Pons (tissue), 1 donor: ENCODE results near the gene SLC8B1.

ENCODE experiments used
- DNase-seq: peaks from one replicate; pipeline ENCODE4 v3.0.0-alpha.2; 2016; ENCODE audit warnings: low spot score

The SLC8B1 gene

GRCh38 chr12:113292547-113292946 lies 42.4 kb downstream of the SLC8B1 start:
- no peak for DNase-seq

- no peak for DNase-seq
Measured at GRCh38 chr12:113292091-113292490, 42.8 kb downstream of the SLC8B1 start.

- DNase-seq, result peak; percentile 46
Measured at GRCh38 chr12:113291586-113291985, 43.3 kb downstream of the SLC8B1 start.

GRCh38 chr12:113290506-113290905 lies 44.4 kb downstream of the SLC8B1 start:
- DNase-seq, result no peak

GRCh38 chr12:113289361-113289760 lies 45.5 kb downstream of the SLC8B1 start:
- no peak for DNase-seq

- DNase-seq, result no peak
Measured at GRCh38 chr12:113287899-113288282, 47.0 kb downstream of the SLC8B1 start.

- DNase-seq, result no peak
Measured at GRCh38 chr12:113287146-113287898, 47.6 kb downstream of the SLC8B1 start.

- no peak for DNase-seq
Measured at GRCh38 chr12:113286712-113287111, 48.2 kb downstream of the SLC8B1 start.

GRCh38 chr12:113285679-113286610 lies 49.0 kb downstream of the SLC8B1 start:
- DNase-seq, result no peak

- DNase-seq, result no peak
Measured at GRCh38 chr12:113284751-113285150, 50.2 kb downstream of the SLC8B1 start.

GRCh38 chr12:113278633-113279032 lies 56.3 kb downstream of the SLC8B1 start:
- DNase-seq, result no peak

- DNase-seq, result no peak
Measured at GRCh38 chr12:113278141-113278540, 56.8 kb downstream of the SLC8B1 start.

GRCh38 chr12:113277511-113277910 lies 57.4 kb downstream of the SLC8B1 start:
- no peak for DNase-seq

GRCh38 chr12:113276946-113277500 lies 57.9 kb downstream of the SLC8B1 start:
- no peak for DNase-seq

- DNase-seq, result no peak
Measured at GRCh38 chr12:113276306-113276705, 58.6 kb downstream of the SLC8B1 start.

- DNase-seq, result no peak
Measured at GRCh38 chr12:113274848-113275247, 60.1 kb downstream of the SLC8B1 start.

- DNase-seq, result no peak
Measured at GRCh38 chr12:113273053-113273725, 61.7 kb downstream of the SLC8B1 start.

GRCh38 chr12:113271853-113272561 lies 62.9 kb downstream of the SLC8B1 start:
- peak; percentile 75 for DNase-seq

- peak; percentile 12 for DNase-seq
Measured at GRCh38 chr12:113271466-113271852, 63.5 kb downstream of the SLC8B1 start.

- no peak for DNase-seq
Measured at GRCh38 chr12:113270709-113271009, 64.2 kb downstream of the SLC8B1 start.

GRCh38 chr12:113269257-113269943 lies 65.5 kb downstream of the SLC8B1 start:
- DNase-seq, result no peak
